Hepatic stellate cell (primary cell): ENCODE measurements around the gene GBP3.
"Not testable (repeated sequence)": the region's sequence is repeated elsewhere in the genome, so short reads cannot be mapped to it uniquely, and the experiment has no call there.

ENCODE experiments used
- DNase-seq: peaks from one replicate; pipeline ENCODE4 v3.0.0; 2011; ENCODE audit warnings: low spot score

GBP3 gene

DNA sequence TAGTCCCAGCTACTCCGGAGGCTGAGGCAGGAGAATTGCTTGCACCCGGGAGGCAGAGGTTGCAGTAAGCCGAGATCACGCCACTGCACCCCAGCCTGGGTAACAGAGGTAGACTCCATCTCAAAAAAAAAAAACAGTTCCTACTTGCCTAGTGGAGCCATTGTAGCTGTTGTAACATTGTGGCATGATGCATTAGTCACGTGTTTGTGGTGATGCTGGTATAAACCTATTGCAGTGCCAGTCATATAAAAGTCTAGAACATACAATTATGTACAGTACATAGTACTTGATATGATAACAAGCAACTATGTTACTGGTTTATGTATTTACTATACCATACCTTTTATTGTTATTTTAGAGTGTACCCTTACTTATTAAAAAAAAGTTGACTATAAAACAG lies 46.4 kb downstream of the GBP3 start:
- DNase-seq, result no peak

DNA sequence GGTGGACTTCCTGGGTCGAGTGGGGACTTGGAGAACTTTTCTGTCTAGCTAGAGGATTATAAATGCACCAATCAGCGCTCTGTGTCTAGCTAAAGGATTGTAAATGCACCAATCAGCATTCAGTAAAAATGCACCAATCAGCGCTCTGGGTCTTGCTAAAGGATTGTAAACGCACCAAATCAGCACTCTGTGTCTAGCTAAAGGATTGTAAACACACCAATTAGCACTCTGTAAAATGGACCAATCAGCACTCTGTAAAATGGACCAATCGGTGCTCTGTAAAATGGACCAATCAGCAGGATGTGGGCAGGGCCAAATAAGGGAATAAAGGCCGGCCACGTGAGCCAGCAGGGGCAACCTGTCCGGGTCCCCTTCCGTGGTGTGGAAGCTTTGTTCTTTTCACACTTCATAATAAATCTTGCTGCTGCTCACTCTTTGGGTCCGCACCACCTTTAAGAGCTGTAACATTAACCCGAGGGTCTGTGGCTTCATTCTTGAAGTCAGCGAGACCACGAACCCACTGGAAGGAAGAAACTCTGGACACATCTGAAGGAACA lies 48.0 kb downstream of the GBP3 start:
- DNase-seq, result not testable (repeated sequence)

DNA sequence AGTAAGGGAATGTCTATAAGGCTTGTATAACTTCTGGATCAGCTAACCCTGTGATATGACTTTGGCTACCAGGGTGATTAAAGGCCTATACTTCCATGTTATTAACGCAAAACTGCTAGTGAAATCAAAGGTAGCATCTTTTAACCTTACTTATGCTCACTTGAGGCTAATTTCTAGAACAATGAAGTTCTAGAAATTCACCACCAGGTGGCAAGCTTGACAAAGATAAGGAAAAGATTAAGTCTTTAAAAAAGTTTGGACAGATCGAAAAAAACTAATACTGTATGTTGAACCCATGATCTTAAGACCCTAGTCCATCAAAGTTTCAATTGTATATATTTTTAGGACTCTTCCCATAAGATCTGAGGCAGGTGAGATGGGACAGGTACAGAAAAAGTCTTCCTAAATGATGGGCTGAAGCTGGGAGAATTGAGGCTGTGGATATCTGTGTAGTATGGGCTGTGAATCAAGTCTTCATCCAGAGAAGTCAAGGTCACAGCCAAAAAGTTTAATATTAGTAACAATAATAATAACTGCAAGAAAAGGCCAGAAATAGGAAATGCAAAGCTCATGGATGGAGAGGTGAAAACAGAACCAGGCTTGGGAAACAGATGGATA lies 49.0 kb downstream of the GBP3 start:
- DNase-seq, result no peak

DNA sequence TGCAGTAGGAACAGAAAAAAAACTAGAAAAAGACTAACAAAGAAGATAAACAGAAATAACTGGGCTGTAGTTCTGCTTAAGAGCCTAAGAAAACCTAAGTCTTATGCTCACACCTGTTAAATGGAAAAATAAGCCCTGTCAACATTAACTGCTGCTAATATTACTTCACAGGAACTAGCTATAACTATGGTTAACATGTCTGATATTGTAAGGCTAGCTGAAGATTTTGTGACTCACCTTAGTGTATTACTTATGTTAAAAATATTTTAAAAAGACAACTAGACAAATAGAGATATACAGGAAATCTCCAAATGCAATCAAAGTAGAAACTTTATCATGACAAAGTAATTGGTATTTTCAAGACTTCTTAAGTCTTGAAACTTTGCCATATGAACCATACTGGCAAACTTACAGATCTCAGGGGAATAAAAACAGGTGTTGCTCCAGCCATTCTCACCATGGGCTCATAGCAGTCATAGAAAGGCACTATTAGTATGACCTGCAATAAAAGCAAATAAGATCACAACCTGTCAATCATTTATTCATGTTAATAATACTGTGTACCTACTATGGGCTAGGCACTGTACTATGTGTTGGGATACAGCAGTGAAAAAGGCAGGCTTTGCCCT lies 60.9 kb downstream of the GBP3 start:
- no peak for DNase-seq

DNA sequence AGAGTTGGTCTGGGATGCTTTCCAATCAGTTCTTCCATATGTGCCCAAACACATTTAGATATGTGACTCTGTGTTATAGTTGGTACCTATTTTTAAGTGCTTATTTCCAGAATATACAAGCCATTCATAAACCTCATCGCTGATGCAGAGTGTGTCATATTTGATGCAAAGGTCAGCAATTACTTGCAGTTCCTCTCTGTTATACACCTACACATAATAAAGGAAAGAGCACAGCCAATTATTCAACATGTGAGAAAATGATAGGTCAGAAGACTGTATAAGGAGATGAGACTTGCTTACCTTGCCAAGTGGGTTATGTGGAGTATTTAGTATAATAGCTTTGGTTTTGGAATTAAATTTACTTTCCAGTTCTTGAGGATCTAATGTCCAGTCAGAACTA lies 61.6 kb downstream of the GBP3 start:
- no peak for DNase-seq
